NCI-H146 treated with DMSO at 0.1 percent for 48 hours (cell line): ENCODE measurements around the gene LRMDA.

Source experiments
- DNase-seq: peaks from one replicate; lab custom pipeline; 2025; ENCODE audit not compliant: unreplicated experiment; lab: John Stamatoyannopoulos, UW

LRMDA gene

DNA sequence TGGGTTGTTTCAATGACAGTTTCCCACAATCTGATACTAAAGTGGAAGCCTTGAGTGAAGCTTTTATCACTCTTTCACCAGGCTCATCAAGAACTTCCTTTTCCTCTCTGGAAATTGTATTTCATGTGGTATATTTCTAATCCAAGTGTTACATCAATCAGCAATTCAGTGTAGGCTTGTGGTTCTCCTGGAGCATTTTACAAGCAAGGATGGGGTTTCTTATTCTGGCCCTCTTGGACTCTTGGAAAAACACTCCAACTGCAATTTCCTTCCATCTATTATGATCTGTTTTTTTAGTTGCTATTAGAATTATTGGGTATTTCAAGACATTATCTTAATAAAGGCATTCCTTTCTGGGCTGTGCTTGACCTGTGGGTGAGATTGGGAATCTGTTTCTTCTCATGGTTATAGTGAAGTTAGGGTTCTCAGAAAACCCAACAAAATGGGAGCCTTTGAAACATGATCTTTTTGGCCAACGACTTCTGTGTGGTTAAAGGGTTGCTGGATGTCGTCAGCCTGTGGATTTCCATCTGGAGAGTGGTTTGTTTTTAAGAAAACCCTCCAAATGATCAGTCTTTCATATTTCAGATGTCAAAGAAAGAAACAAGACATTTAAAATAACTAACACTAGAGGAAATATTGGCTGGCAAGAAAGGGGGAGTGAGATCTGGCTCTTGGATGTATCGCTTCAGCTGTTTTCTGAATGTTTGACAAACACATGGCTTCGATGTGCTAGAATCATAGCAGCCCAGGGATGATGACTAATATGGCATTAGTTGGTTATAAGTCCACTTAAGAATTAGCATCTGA is 540.2 kb downstream of the LRMDA start:
- no peak for DNase-seq

DNA sequence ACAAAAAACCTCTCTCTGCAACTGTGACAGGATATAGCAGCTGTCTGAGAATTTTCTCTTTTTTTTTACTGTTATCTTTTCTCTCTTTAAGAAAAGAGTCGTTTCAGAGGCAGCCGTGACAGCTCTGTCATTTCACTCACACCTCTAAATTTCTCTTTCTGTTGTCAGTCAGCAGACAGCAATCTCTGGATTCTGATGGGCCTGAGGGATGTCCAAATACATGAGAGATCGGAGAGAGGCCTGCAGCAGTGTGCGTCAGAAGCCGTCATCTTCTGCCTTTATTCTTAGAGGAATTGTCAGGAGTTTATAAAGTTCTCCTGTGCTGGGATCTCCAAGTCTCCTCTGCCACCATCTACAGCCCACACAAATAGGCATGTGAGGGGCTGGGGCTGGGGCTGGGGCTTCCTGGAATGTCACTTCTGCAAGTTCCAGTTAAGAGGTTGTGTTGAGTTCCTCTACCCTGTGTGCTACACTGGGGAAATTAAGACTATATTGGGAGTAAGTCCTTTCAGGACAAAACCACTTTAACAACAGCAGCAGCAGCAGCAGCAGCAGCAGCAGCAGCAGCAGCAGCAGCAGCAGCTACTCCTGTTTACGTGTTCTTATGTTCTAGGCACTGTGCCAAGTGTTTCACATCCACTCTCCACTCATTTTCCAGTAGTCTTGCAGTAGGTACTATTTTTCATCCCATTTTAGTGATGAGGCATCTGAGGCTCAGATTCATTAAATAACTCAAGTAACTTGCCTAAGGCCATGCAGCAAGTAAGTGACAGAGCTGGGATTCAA is 541.3 kb downstream of the LRMDA start:
- DNase-seq, result no peak

DNA sequence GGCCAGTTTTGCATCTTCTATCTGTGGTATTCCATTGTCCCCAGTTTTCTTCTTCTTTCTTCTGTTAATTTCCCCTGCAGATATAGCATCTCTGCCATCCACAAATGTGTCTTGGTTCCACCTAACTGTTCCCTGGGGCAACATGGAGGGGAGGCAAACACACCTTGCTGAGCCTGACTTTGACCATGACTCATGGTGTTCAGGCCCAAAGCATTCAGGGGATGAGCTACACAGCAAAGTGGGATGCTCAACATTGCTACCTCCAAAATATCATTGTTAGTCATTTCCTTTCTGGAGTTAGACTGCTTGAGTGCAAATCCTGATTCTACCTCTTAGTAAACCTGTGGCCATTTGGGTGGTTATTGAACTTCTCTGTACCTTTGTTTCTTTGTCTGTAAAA is 542.7 kb downstream of the LRMDA start:
- no peak for DNase-seq

DNA sequence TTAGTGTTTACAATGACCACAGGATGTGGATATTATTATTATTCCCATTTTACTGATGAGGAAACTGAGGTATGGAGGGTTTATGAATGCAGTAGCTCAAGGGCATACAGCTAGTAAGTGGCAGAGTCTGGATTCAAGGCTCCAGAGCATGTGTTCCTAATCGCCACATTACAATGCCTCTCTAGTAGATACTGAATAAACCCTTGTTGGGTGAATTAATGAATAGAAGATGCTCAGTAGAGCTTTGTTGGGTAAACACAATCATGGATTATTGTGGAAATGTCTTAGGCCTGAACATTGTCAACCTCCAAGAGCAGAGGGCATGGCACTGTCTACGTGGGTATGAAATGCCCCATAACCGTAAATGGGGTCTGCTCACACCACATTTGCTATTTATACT is 545.3 kb downstream of the LRMDA start:
- DNase-seq, result no peak

DNA sequence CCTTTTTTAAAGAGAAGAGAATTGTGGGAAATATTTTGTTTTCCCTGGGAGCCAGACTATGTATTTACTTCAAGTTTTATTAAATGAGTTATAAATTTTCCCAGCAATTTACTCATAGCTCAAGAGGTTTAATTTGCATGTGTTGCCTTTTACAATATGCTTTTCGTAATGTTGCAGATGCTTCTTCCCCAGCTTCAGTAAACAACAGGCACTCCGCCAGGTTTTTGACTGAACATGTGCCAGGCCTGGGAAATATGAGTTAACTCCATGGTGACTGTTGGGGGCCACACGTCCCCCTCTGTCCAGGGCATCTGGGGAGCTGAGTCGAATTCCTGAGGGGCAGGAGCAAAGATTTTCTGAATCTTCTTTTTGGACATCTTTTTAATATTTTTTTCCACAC is 545.7 kb downstream of the LRMDA start:
- no peak for DNase-seq

DNA sequence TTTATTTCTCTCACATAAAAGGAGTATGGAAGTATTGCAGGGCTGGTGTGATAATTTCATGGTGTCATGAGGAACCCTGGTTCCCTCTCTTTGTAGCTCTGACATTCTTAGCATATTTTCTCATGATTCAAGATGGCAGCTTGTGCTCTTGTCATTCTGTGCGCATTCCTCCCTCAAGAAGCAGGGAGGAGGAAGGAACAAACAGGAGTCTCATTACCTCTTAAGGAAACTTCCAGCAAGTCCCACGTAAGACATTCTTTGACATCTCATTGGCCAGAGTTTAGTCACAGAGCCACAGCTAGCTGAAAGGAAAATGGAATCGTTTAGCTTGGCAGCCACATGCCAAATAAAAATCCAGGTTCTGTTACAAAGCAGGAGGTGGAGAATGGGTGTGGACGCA is 546.8 kb downstream of the LRMDA start:
- DNase-seq, result no peak

DNA sequence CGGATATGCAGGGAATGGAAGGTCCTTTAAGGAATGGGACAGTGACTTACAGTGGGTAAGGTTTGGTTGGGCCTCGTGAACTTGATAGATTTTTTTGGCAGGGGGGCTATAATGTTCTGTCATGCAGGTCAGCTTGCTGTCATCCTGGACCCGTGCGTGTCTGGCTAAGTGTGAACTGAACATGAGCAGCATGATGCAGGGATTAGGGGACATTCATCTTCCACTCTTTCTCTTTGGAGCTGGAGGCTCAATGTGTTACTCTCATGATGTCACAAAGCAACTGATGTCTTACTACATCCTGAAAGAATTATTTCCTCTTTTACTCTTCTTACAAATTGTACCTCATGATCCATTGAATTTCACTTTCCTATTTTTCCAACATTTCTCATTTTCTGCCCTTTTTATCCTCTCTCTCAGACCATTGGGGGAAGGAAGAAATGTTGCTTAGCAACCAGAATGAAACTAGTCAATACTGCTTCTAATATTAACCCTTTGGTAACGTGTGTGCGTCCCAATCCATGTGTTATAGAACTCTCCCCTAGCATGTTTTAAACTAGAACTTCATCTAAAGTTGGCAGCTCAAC is 549.1 kb downstream of the LRMDA start:
- no peak for DNase-seq

DNA sequence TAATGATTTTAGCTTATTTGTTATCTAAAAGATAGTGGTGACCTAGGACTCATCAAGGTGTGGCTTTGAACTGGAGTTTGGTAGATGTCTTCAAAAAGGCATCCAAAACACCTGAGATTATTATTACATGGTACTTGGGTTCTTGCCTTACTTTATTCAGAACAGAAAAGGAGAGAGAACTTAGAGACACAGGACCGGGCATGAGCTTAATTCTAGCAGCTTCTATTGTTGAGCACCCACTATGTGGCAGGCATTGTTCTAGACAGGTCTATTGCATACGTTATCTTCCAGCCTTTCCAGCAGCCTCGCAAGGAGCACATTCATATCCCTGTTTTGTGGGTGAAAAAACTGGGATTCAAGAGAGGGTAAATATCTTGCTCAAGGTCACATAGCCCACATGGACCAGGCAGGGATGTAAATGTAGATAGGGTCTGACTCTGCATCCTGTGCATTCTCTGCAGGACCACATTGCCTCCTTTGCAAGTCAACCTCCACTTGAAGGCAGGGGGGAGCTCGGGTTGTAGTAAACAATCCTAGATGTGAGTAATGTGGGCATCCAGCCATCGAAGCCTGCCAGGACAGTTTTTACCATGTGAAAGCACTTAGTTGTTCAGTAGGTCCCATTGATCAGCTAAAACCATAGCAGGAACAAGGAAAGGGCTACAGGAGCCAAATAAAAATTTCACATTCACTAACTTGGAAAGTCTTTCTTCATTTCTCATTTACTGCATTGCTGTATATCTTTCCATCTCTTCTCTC is 551.4 kb downstream of the LRMDA start:
- DNase-seq, result no peak

DNA sequence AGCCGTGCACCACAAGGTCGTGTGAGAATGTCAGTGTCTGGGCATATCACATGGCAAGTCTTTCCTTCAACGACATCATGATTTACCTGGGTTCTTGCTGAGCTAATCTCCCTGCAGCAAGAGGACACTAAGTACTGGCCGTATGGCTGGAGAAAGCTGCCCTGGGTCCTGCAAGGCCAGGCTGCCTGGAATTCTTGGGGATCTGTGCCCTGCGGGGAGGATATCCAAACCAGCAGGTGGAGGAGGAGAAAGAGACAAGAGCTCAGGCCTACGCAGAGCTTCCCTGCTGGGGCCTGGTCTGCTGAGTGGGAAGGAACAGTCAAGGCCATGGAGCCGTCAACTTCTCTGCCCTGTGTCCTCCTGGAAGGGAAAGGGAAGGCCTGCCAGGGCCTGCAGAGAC is 552.6 kb downstream of the LRMDA start:
- no peak for DNase-seq

DNA sequence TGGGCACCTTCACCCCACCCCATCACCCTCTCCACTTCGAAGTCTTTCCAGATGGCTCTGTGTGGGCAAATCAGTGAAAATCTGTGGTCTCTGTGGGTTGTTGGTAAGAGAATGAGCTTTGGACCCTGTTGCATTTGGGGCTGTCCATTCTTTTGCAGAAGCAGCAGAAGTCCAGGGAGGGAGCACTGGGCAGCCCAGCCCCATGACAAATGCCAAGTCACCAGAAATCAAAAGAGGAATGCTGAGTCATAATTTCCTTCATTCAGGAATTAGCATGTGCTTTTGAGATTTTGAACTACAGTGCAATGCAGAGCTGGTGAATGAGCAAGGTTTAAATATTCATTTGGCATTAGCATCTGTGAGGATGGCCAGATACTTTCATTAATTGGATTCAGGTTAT is 556.2 kb downstream of the LRMDA start:
- DNase-seq, result no peak

DNA sequence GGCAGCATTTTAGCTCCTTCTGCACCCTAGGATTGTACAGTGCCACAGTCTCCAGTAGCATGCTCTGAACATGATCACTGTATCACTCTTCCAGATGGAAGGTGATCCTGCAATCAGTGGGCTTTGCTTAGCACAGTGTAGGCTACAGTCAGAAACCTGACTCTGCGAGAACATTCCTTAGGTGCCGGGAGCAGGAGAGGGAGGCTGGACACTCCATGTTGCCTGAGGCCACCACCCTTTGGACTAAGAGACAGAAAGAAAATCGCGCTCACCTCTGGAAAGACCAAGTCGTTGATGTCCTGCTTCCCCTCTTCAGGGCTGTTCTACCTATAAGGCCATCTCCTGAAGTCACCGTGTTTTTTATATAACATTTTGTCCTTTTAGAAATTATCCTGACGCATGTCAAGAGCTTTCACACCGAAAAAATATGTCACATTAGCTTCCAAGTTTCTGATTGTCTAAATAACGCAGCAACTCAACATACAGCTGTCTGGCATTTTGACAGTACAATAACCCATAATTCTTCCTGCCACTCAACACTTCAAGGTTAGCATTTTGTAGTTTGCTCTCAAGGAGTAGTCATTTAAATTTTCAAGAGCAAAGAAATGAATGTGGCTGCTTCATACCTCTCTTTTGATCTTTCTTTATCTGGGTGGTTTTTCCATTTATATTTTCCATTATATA is 563.1 kb downstream of the LRMDA start:
- DNase-seq, result no peak

DNA sequence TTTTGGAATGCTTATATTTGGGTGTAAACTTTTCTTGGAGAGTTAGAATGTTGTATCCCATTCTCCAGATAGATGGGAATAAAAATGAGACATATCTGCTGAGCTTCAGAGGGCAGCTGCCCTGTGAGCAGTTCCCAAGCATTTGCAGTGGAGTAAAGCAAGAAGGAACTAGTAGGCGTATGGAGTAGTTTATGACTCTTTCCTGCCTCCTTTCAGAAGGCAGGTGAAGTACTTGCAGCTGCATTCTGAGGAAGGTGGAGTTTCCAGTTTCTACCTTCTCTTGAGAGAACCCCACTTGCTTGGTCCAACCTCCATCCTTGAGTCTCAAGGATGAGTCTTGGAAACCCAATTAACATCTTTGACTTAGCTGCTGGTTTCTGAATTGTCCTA is 563.6 kb downstream of the LRMDA start:
- DNase-seq, result no peak

DNA sequence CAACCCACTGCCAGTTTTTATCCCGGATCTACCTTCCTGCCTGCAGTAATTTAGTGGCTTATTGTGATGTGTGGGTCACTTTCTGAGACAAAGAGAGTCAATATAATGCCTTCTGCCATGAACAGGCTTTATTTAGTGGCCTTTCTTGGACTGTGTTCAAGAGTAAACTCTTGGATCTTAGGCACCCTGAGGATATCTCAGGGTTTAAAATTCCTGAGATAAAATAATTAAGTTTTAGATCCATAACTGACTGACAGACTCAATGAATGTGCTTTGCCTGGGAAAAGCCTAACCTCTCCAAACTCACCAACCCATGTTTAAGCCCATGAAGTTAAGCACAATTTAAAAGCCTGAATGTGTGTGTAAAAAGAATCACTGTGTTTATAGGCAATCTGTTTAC is 564.3 kb downstream of the LRMDA start:
- no peak for DNase-seq

DNA sequence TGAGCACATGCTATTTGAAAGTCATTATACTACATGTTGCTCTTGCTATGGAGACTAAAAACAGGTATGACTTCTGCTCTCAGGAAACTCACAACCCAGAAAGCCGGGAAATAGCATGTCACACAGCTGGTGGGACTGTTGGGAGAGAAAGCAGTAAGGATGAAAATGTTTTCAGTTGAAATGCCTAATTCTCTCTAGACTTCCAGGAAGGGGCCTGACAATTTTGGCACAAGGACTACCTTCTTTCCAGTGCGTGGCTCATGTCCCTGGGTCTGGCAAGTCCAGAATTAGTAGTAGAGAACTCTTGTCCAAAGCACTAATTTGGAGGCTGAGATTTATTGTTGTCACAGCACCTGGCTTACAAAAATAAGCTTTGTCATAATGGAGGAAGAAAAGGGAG is 567.6 kb downstream of the LRMDA start:
- no peak for DNase-seq

DNA sequence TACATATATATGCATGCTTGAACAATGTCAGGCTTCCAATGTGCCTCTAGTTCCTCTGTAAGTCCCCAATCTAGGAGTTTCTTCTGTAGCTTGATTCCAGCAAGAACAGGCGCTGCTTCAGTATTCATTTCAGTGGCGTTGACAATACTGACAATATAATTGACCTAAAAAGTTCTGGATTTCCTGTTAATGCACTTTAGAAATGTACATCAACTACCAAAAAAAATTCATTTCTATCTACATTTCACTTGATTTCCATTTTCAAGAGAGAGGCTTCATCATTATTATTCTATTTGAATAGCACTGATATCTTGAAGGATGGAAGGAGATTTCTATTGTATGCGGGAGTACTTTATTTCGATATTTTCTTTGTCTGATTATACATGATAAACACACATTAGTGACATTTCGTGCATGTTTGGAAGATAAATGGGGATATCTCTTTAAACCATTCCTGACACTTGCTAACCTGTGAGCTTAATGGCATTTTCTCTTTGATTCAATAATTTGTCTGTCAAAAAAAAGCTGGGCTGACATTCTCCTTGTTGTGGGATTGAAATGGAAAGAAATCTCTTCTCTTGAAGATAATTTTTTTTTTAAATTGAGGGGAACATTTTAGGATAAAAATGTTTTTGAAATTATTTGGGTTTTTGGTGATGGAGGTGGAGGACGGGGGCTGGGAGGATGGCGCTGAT is 568.2 kb downstream of the LRMDA start:
- DNase-seq, result no peak

DNA sequence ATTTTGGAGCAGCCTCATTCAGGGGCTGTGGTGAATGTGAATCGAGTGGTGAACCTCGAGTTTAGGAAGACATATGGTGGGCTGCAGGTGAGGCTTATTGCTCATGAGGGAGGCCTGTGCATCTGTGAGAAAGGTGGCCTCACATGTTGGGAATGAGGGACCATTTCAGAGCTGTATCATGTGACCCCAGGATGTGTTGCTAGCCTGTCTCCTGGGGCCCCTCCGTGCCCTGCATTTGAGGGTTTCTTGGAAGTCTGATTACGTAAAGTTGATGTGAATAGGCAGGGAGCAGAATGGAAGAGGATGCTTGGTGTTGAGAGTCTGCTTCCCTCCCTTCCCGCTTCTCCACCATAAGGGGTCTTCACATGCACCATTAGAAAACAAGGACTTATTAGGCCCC is 569.1 kb downstream of the LRMDA start:
- DNase-seq, result no peak

DNA sequence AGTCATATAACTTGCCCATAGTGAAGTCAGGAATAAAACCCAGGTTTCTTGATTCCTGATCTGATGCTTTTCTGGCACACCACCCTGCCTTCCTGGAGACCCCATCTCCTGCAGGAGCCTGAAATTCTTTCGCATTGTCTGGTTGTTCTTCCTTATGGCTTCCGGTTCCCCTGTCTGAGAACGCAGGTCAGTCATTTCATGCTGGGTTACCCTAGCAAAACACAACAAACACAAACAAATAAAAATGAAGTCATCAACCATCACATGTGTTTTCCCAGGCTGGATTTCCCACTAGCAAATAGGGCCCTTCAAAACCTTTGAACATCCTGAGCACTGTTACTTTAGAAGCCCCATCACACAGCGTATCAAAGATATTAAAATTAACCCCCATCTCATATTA is 569.6 kb downstream of the LRMDA start:
- no peak for DNase-seq

DNA sequence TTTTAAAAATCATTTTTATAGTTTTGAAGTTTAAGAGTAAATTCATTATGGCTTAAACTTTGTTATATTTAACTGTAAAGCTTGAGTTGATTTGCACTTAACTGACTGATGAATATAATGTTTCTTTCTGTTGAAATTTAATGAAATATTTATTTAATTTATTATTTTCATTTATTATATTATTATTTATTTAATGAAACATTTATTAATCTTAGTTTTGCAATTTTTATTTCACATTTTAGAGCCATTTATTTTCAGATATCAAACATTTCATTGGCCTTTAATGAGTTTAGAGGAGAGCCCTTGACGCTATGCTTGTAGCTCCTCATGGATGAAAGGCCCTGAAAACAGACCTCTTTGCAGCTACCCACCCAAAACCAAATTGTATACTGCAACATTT is 570.0 kb downstream of the LRMDA start:
- DNase-seq, result no peak

DNA sequence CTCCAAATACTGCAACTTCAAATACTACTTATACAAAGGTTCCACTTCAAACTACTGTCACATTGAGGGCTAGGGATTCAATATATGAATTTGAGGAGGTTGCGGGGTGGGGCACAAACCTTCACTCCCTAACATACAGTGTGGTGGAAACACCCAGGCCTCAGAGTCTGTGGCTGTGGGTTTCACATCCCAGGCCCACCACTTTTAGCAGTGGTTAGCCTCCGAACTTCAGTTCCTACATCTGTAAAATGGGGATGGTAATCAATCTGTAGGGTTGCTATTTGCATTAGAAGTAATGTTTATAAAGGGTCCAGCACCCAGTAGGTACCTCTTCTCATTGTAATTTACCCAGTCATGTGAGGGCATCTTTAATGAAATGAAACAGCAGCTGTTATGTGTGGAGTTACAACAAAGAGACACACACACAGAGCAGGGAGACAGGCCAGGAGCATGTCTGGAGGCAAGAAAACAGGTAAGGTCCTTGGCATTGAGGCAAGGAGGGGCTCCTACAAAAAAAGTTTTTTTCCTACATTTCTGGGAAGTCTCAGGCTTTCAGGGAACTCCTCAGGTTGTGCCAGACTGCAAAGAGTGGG is 570.9 kb downstream of the LRMDA start:
- no peak for DNase-seq

DNA sequence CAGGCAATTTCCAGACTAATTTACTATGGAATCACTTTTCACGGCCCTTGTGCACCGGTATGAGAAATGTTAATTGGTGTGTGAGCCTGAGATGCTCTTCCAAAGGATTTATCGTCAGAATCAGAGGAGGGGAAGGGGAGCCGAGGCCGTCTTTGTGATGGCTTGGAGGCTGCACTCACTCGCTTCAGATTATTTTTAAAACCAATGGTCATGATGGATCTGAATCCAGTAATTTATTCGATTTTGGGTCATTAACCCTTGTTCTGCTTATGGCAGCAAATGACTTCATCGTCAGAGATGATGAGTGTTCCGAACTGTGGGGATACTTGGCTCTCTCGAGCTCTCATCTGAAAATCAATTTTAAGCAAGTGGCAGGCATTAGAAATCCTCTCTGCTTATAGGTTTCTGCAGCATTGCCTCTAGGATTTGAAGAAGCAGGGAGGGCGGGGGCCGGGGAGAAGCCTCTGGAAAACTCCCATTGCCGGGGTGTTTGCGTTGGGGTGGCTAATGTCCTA is 576.3 kb downstream of the LRMDA start:
- no peak for DNase-seq
